GM06990 (cell line): ENCODE measurements around the gene C20orf173.

Experiments
- DNase-seq: peaks from one replicate; pipeline ENCODE4 v3.0.0-alpha.2; 2011; ENCODE audit not compliant: insufficient read length; ENCODE audit errors: extremely low read depth
- H3K27me3 ChIP-seq: replicated peaks from 2 replicates; pipeline ENCODE4 v1.6.0; 2011; ENCODE audit warnings: low read length; ENCODE audit not compliant: control insufficient read depth, insufficient read depth
- H3K36me3 ChIP-seq: 2 replicates; pipeline ENCODE4 v1.5.1; 2011; ENCODE audit warnings: low read length; ENCODE audit not compliant: control insufficient read depth, insufficient read depth
- H3K4me3 ChIP-seq: replicated peaks from 2 replicates; pipeline ENCODE4 v1.5.1; 2011; ENCODE audit warnings: low read depth, mild to moderate bottlenecking, control low read depth, low read length
- TF ChIP-seq, protein P1 (sequence below): IDR thresholded peaks from 2 replicates; pipeline ENCODE4 v1.5.1; 2011; ENCODE audit warnings: low read length, control low read depth, mild to moderate bottlenecking, inconsistent platforms; ENCODE audit not compliant: insufficient read depth, poor library complexity, severe bottlenecking

C20orf173 gene

DNA sequence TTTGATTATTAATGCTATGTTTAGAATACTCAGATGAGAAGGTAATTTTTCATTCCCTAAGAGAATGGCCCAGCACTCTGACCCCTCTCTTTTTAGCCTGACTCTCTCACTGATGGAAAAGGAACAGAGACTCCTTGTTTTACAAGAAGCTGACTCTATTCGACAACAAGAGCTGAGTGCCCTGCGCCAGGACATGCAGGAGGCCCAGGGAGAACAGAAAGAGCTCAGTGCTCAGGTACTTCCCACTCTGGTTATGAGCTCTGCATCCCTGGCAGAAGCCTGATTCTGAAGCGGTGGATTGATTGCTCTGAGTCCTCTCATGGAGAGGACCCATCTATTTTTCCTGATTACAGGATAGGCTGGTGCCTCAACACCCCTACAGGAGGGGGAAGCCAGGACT, 33.0 kb downstream of the C20orf173 start:
- peaks cover 34% of the 10 kb centered on the region for H3K36me3 ChIP-seq
- DNase-seq: no peak
- TF ChIP-seq, protein P1, sequence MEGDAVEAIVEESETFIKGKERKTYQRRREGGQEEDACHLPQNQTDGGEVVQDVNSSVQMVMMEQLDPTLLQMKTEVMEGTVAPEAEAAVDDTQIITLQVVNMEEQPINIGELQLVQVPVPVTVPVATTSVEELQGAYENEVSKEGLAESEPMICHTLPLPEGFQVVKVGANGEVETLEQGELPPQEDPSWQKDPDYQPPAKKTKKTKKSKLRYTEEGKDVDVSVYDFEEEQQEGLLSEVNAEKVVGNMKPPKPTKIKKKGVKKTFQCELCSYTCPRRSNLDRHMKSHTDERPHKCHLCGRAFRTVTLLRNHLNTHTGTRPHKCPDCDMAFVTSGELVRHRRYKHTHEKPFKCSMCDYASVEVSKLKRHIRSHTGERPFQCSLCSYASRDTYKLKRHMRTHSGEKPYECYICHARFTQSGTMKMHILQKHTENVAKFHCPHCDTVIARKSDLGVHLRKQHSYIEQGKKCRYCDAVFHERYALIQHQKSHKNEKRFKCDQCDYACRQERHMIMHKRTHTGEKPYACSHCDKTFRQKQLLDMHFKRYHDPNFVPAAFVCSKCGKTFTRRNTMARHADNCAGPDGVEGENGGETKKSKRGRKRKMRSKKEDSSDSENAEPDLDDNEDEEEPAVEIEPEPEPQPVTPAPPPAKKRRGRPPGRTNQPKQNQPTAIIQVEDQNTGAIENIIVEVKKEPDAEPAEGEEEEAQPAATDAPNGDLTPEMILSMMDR: no peak
- no peak overlapping the region for H3K4me3 ChIP-seq
- H3K27me3 ChIP-seq: no peaks in the 10 kb centered on the region

DNA sequence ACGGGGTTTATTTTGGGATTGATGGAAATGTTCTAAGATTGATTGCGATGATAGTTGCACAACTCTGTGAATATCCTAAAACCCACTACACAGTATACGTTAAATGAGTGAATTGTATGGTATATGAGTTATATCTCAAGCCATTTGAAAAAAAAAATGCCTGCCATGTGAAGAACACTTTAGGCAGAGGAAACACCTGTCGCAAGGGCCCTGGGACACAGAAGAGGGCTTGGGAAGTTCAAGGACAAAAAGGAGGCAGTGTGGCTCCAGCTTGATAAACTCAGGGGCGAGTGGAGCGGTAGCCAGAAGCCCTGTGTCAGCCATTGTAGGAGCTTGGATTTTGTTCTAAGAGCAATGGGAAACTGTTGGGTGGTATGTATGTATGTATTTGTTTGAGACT, 37.1 kb downstream of the C20orf173 start:
- H3K36me3 ChIP-seq: peaks cover 15% of the 10 kb centered on the region
- no peaks in the 10 kb centered on the region for H3K27me3 ChIP-seq
- no peak for DNase-seq
- H3K4me3 ChIP-seq: no peak overlapping the region
- TF ChIP-seq, protein P1: no peak

DNA sequence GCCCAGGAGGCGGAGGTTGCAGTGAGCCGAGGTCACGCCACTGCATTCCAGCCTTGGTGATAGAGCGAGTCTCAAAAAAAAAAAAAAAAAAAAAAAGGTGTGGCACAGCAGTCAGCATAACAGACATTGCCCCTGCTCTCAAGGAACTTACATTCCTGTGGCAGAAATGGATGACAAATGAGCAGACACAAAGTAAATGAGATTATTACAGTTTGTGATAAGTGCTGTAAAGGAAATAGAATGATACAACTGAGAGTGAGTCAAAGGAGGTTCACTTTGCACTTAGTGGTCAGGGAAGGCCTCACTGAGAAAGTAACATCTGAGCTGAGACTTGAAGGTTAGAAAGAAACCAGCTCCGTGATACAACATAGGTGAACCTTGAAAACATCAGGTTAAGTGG, 37.6 kb downstream of the C20orf173 start:
- TF ChIP-seq, protein P1: no peak
- Histone ChIP-seq H3K4me3 (peak overlapping the region; percentile 83), H3K36me3 (peaks cover 13% of the 10 kb centered on the region)

DNA sequence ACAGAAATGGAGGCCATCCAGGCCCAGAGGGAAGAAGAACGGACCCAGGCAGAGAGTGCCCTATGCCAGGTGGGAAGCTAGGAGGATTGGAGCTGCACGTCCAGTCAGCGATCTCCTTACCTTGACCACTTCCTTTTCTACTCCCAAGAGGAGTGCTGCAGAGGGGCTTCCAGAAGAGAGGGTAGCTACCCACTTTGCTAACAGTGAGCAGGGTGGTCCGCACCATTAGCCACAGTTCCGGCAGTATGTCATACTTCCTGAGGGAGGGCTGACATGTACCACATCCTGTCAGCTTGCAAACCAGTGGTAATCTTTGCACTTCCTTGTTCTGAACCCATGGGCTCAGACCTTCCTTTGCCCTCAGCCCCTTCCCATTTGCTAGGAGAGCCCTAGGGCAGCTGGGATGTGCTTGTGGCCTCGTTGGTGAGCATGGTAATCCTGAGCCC, 38.7 kb downstream of the C20orf173 start:
- TF ChIP-seq, protein P1: no peak

More for the DNA sequence above, 37.6 kb downstream of the C20orf173 start:
- no peak for DNase-seq
- no peaks in the 10 kb centered on the region for H3K27me3 ChIP-seq

DNA sequence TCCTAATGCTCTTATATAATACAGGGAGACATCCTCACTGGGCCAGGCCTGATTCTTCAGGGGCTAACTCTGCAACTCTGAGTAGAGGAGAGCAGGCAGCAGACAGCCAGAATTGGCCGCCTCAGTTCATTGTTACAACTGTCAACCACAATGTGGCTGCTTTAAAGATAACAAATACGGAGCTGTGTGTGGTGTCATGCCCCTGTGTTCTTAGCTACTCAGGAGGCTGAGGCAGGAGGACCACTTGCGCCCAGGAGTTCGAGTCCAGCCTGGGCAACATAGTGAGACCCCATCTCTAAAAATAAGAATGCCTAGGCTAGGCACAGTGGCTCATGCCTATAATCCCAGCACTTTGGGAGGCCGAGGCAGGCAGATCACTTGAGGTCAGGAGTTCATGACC, 39.7 kb downstream of the C20orf173 start:
- no peak for DNase-seq
- Histone ChIP-seq H3K27me3 (no peaks in the 10 kb centered on the region), H3K36me3 (peaks cover 11% of the 10 kb centered on the region), H3K4me3 (peak overlapping the region; percentile 83)
- TF ChIP-seq, protein P1: no peak

More for the DNA sequence above, 38.7 kb downstream of the C20orf173 start:
- DNase-seq: peak; percentile 55
- Histone ChIP-seq H3K36me3 (peaks cover 11% of the 10 kb centered on the region), H3K4me3 (peak overlapping the region; percentile 83), H3K27me3 (no peaks in the 10 kb centered on the region)

DNA sequence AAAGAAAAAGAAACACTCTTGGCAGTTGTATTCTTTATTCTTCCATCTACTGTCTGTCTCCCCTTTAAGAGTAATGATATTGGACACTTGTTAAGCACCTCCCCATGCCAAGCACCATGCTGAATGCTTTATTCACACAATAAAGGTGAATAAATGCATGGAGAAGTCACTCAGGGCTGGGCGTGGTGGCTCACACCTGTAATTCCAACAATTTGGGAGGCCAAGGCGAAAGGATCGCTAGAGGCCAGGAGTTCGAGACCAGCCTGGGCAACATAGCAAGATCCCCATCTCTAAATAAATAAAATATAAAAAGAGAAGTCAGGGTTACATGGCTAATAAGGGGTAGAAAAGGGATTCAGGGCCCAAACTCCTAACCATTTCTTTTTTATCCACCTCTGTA, 42.0 kb downstream of the C20orf173 start:
- no peak overlapping the region for H3K4me3 ChIP-seq
- peaks cover 1% of the 10 kb centered on the region for H3K36me3 ChIP-seq
- H3K27me3 ChIP-seq: no peaks in the 10 kb centered on the region
- DNase-seq: no peak
- TF ChIP-seq, protein P1: no peak
